Ramos (cell line): Measurements from ENCODE around the gene UPF3B.

Experiments
- in situ Hi-C: fragments of 300-500 bp; cut with MboI; formaldehyde crosslinking; loops from one replicate; pipeline ENCODE4 v1.14.3; 2022; ENCODE audit warnings: low sequenced_read_pairs; ENCODE audit not compliant: unreplicated experiment

UPF3B gene, protein sequence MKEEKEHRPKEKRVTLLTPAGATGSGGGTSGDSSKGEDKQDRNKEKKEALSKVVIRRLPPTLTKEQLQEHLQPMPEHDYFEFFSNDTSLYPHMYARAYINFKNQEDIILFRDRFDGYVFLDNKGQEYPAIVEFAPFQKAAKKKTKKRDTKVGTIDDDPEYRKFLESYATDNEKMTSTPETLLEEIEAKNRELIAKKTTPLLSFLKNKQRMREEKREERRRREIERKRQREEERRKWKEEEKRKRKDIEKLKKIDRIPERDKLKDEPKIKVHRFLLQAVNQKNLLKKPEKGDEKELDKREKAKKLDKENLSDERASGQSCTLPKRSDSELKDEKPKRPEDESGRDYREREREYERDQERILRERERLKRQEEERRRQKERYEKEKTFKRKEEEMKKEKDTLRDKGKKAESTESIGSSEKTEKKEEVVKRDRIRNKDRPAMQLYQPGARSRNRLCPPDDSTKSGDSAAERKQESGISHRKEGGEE

DNA sequence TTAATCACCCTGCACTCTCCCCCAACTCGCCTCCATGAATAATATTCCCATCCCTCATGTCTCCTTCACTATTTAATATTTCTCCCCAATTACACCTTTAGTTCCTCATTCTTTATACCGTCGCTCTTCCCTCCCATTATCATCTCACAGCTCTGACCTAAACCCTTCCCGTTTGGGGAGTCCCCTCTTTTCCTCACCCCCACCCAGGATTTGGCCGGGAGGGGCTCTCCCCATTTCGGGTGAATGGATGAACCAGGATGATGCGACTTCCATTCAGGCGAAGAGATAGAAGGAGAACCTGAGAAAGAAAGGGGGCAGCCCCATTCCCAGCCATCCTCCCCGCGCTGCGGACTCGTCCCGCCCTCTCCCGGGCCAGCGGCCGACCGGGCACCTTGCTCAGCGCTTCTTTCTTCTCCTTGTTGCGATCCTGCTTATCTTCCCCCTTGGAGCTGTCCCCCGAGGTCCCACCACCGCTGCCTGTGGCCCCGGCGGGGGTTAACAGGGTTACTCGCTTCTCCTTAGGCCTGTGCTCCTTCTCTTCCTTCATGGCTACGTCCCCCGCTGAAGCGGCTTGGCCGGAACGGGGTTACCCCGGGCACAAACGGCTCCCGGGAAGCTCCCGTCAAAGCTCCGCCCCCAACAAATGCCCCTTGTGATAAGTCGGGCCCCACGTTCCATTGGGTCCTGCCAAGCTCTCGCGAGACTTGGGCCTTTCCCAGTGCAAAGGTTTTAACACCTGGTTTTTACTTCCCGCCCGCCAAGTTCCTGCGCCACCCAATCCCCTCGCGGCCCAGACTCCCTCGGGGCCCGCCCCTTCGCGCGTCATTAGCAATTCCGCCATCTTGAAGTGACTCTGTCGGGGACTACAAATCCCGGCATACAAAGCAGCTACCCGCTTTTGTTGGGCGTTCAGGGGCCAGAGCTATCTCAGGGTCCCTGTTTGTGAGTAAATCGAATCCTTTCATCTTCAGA, at the start of gene UPF3B:
TSS of gene UPF3B (minus strand) at position 582 of the 972 bp plus-strand sequence. CDS start at position 547, 35 bp downstream.
- in situ Hi-C loops, result no loop called here

GRCh38 chrX:119900976-119901375, 48.2 kb upstream of the UPF3B start:
- in situ Hi-C loops, result no loop called here

DNA sequence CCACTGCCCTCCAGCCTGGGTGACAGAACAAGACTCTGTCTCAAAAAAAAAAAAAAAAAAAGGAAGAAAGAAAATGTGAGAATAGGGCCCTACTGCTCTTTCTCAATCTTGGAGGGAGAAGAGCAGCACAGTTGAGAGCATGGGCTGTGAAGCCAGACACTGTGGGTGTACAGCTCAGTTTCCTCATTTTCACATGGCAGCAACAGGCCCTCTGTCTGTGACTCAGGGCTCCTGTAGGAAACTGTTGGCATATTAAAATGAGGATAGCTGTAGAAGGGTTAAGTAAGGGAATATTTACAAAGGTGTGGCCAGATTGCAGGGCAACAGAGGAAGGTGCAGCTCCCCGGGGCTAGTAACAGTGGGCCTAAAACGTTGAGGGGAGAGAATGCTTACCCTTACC, 46.4 kb upstream of the UPF3B start:
- in situ Hi-C loops, result loop anchor here (25.0 kb wide), 1 partner anchor 387 kb away; no protein-coding TSS in a partner anchor

GRCh38 chrX:119895843-119896326, 43.1 kb upstream of the UPF3B start, which contains the start of gene AKAP14:
TSS of gene AKAP14 (plus strand) at chrX:119895893. CDS start at chrX:119903224, 7,331 bp downstream.
- in situ Hi-C loops, result loop anchor here (25.0 kb wide), 1 partner anchor 384 kb away; no protein-coding TSS in a partner anchor

GRCh38 chrX:119891961-119892692, 39.4 kb upstream of the UPF3B start:
- in situ Hi-C loops, result loop anchor here (25.0 kb wide), 1 partner anchor 380 kb away; no protein-coding TSS in a partner anchor

DNA sequence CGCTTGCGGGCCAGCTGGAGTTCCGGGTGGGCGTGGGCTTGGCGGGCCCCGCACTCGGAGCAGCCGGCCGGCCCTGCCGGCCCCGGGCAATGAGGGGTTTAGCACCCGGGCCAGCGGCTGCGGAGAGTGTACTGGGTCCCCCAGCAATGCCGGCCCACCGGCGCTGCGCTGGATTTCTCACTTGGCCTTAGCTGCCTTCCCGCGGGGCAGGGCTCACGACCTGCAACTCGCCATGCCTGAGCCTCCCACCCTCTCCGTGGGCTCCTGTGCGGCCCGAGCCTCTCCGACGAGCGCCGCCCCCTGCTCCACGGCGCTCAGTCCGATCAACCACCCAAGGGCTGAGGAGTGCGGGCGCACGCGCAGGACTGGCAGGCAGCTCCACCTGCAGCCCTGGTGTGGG, 37.9 kb upstream of the UPF3B start:
- in situ Hi-C loops, result loop anchor here (25.0 kb wide), 1 partner anchor 378 kb away; no protein-coding TSS in a partner anchor

DNA sequence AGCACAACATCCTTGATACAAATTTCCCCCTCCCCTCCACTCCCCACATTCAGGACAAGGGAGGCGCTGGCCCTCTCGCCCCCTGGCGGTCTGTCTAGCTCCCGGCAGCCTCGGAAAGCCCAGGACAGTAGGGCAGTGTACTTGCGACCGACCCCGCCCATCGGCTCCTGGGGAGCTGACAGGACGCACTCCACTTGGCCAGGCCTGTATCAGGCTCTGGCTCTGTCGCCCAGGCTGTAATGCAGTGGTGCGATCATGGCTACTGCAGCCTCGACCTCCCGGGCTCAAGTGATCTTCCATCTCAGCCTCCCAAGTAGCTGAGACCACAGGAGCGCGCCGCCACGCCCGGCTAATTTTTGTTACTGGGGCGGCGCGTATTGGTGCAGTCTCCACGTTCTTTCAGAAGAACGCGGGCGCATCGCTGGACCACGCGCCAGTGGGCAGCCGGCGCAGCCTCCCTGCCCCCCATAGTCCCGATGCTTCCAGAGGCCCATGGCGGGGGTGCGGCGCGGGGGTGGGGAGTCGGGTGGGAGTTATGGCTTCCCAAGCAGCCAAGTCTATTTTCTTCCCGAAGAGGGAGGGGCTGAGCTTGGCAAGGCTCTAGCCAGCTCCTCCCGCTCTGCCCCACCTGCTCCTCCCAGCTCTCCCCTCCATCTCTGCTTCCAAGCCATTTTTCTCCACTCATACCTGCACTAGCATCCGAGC, 35.1 kb upstream of the UPF3B start:
- in situ Hi-C loops, result loop anchor here (25.0 kb wide), 1 partner anchor 376 kb away; no protein-coding TSS in a partner anchor

DNA sequence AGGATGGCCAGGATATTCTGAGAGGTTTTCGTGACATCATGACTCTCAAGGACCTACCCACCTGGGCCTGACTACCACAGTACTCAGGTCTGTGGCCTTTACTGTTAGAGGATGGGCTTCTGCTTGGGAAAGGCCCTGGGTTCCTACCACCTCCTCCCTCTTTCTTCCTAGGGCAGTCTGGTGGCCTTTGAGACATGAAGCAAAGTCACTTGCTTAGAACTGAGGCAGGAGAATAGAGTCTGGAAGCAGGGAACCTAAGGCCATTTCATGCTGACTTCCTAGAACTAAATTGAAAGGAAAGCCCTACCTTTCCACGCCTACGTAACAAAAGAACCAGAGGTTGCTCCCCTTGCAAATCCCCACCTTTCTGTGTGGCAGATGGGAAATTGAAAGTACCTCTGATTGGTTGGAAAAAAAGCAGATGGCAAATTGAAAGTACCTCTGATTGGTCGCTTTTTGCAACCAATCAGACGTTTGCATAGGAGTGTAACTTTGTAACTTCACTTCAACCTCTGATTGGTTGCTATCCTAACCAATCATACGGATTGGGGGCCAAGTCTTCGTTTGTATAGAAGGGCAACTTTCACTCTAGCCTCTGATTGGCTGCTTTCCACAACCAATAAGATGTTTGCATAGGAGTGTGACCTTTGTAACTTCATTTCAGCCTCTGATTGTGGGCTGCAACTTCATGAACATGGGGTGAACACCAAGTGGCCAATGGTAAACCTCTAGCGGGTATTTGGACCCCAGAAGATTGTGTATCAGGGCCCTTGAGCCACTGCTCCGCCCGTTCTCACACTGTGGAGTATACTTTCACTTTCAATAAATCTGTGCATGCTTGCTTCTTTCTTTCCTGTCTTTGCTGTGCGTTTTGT, 33.0 kb upstream of the UPF3B start:
- in situ Hi-C loops, result loop anchor here (25.0 kb wide), 1 partner anchor 373 kb away; no protein-coding TSS in a partner anchor

DNA sequence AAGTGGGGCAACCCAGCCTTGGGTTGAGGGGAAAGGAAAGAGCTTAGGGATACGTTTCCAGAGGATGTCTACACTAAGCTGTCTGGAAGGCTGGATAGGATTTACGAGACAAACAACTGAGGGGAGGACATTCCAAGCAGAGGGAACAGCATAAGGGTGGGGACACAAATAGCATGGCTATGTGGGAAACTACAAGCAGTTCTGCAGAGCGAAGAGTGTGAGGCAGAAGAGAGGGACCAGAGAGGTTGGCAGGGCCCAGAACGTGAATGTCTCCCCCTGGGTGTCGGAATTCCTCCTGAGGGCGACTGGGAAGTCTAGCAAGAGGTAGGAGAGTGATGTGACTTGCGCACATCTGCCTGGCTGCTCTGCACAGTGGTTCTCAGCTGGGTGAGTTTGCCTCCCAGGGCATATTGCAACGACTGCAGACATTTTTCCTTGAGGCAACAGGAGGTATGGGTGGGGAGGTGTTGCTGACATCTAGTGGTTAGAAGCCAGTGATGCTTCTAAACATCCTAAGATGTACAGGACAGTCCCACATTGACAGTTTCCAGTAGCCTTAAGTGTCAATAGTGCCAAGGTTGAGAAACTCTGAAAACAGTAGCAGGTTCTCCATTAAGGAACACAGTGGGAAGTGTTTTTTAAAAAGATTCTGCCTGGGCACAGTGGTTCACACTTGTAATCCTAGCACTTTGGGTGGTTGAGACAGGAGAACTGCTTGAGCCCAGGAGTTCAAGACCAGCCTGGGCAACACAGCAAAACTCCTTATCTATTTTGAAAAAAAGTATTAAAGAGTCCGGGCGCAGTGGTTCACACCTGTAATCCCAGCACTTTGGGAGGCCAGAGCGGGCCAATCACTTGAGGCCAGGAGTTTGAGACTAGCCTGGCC, 28.0 kb upstream of the UPF3B start:
- in situ Hi-C loops, result loop anchor here (25.0 kb wide), 1 partner anchor 368 kb away; no protein-coding TSS in a partner anchor

GRCh38 chrX:119880076-119880475, 27.3 kb upstream of the UPF3B start:
- in situ Hi-C loops, result loop anchor here (25.0 kb wide), 1 partner anchor 368 kb away; no protein-coding TSS in a partner anchor

GRCh38 chrX:119878740-119879139, 26.0 kb upstream of the UPF3B start:
- in situ Hi-C loops, result loop anchor here (25.0 kb wide), 1 partner anchor 366 kb away; no protein-coding TSS in a partner anchor

- in situ Hi-C loops, result no loop called here
These were observed 19.0 kb upstream of the UPF3B start, which contains the start of the genes NDUFA1 and RNF113A for GRCh38 chrX:119871599-119872395. TSS of gene NDUFA1 (plus strand) at chrX:119871832. CDS start at chrX:119871912, 80 bp downstream. TSS of gene RNF113A (minus strand) at chrX:119871733. CDS start at chrX:119871613, 120 bp downstream.

- in situ Hi-C loops, result no loop called here
These were observed 18.5 kb upstream of the UPF3B start for GRCh38 chrX:119871245-119871598.

DNA sequence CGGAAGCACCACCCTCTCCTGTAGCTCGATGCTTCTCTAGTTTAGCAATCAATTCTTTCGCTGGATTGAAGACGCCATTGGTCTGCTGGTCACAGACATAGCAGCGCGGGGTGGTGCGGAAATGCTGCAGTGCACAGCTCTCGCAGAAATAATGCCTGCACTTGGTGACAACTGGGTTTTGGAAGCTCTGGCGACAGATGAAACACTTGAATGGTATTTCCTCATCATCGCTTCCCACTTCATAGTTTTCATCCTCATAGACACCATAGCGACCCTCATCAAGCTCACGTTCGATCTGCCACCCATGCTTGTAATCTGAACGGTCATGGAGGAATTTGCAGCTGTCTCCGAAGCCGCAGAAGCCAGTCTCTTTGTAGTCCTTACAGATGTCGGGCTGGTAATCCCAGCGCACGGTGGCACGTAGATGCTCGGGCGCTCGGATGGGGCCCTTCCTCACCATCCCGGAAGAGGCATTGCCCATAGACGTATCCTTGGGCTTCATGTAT, 17.9 kb upstream of the UPF3B start:
- in situ Hi-C loops, result no loop called here

DNA sequence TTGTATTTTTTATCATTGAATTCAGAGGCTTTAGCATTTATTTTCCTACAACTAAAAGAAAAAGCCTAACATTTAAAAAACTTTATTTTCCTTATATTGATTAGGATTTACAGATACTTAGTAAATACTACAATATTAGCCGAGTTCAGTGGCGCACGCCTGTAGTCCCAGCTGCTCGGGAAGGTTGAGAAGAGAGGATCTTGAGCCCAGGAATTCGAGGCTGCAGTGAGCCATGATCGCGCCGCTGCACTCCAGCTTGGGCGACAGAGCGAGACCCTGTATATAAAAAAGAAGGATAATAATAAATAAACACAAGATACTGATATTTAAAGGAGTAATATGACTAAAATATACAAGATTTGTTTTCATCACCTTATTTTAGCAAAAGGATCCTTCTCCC, 681 bp upstream of the UPF3B start:
- in situ Hi-C loops, result no loop called here

DNA sequence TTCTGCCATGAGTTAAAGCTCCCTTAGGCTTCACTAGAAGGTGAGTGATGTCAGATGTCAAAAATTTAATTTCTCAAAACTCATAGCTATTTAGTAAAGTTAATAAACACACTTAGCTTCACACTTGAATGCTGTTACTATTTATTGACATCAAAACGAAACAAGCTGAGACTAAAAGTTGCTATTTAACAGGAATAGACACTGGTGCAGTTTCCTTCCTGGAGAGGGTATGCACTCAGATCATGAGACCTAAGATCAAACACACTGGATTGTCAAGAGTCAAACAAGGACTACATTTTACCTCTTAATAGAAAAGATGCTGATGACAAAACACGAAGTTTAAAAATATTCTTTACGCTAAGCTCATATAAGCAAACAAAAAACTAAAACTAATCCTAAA, 18.9 kb downstream of the UPF3B start:
- in situ Hi-C loops, result no loop called here
